Neural crest cell (in vitro differentiated cells): Measurements from ENCODE around the gene RNF123. TPM values are rescaled to one million over a fixed set of nuclear protein-coding genes. Genes with fewer than 3 reads are reported as not detected.

Experiments
- DNase-seq: peaks from one replicate; pipeline ENCODE4 v3.0.0; 2021; ENCODE audit warnings: low read depth, mixed read lengths, low spot score
- H3K27ac Mint-ChIP-seq: one replicate; pipeline ENCODE4 v1.8.0; 2021; ENCODE audit warnings: mild to moderate bottlenecking, mixed read lengths; ENCODE audit not compliant: unreplicated experiment
- H3K27me3 Mint-ChIP-seq: 2 replicates; pipeline ENCODE4 v1.8.0; 2021; ENCODE audit warnings: low read depth, mild to moderate bottlenecking, mixed read lengths
- H3K36me3 Mint-ChIP-seq: 2 replicates; pipeline ENCODE4 v1.8.0; 2021; ENCODE audit warnings: low read depth, mild to moderate bottlenecking, mixed read lengths
- H3K4me1 Mint-ChIP-seq: 2 replicates; pipeline ENCODE4 v1.8.0; 2021; ENCODE audit warnings: mixed read lengths
- H3K4me3 Mint-ChIP-seq: one replicate; pipeline ENCODE4 v1.8.0; 2021; ENCODE audit warnings: mild to moderate bottlenecking, mixed read lengths
- H3K9me3 Mint-ChIP-seq: 2 replicates; pipeline ENCODE4 v1.8.0; 2021; ENCODE audit warnings: mixed read lengths
- total RNA-seq: library from RNA; stranded (reverse); gene quantifications from 2 replicates; pipeline ENCODE4 v1.2.1, GENCODE V29; 2021
- TF ChIP-seq, protein P1 (sequence below): fragments of 200-600 bp; sonication (generic); conservative IDR thresholded peaks from 2 replicates; pipeline ENCODE4 v1.5.0; 2021; ENCODE audit warnings: antibody characterized with exemption, mild to moderate bottlenecking

The RNF123 gene
- total RNA-seq, 1 donor from 2014 or later, result 42.4 TPM

DNA sequence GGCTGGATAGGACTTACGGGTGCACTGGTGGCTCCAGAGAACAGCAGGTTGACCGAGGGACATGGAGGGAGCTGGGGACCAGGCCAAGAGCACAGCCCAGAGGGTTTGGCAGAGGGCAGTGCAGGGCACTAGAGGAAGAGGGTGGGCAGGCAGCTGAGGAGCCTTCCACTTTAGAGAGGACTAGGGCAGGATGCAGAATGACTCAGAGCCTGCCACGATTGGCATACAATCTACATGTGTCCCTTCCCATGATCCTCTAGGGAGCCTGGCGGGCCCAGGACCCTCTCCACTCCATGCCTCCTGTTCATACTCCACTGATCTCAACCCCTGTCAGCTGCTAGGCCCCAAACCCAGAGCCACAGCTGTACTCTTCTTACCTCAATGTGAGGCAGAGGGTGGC, 29.6 kb upstream of the RNF123 start:
- H3K9me3 Mint-ChIP-seq, result no peaks in the 10 kb centered on the region
- TF ChIP-seq, protein P1, sequence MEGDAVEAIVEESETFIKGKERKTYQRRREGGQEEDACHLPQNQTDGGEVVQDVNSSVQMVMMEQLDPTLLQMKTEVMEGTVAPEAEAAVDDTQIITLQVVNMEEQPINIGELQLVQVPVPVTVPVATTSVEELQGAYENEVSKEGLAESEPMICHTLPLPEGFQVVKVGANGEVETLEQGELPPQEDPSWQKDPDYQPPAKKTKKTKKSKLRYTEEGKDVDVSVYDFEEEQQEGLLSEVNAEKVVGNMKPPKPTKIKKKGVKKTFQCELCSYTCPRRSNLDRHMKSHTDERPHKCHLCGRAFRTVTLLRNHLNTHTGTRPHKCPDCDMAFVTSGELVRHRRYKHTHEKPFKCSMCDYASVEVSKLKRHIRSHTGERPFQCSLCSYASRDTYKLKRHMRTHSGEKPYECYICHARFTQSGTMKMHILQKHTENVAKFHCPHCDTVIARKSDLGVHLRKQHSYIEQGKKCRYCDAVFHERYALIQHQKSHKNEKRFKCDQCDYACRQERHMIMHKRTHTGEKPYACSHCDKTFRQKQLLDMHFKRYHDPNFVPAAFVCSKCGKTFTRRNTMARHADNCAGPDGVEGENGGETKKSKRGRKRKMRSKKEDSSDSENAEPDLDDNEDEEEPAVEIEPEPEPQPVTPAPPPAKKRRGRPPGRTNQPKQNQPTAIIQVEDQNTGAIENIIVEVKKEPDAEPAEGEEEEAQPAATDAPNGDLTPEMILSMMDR, result no peak
- no peak overlapping the region for H3K27ac Mint-ChIP-seq
- H3K4me1 Mint-ChIP-seq, result no peaks in the 10 kb centered on the region
- DNase-seq, result no peak
- H3K36me3 Mint-ChIP-seq, result no peaks in the 10 kb centered on the region
- no peaks in the 10 kb centered on the region for H3K27me3 Mint-ChIP-seq
- no peak overlapping the region for H3K4me3 Mint-ChIP-seq

DNA sequence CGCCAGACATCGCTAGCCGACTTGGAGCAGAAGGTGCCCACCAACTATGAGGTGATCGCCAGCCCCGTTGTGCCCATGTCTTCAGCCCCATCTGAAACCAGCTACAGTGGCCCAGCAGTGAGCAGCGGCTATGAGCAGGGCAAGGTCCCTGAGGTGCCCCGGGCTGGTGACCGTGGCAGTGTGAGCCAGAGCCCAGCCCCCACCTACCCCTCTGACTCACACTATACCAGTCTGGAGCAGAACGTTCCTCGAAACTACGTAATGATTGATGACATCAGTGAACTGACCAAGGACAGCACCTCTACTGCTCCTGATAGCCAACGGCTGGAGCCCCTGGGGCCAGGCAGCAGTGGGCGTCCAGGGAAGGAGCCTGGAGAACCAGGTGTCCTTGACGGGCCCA, 28.1 kb upstream of the RNF123 start:
- Mint-ChIP-seq H3K36me3 (no peaks in the 10 kb centered on the region), H3K27ac (no peak overlapping the region), H3K9me3 (no peaks in the 10 kb centered on the region), H3K4me3 (no peak overlapping the region), H3K4me1 (peaks cover under 1% of the 10 kb centered on the region), H3K27me3 (no peaks in the 10 kb centered on the region)
- DNase-seq, result no peak
- TF ChIP-seq, protein P1, result no peak

DNA sequence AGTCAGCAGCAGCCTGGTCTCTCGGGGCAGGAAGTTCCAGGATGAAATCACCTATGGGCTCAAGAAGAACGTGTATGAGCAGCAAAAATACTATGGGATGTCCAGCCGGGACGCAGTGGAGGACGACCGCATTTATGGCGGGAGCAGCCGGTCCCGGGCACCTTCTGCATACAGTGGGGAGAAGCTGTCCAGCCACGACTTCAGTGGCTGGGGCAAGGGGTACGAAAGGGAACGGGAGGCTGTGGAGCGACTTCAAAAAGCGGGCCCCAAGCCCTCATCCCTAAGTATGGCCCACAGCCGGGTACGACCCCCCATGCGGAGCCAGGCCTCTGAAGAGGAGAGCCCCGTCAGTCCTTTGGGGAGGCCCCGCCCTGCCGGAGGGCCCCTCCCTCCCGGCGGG, 27.3 kb upstream of the RNF123 start:
- no peak overlapping the region for H3K27ac Mint-ChIP-seq
- H3K9me3 Mint-ChIP-seq, result no peaks in the 10 kb centered on the region
- no peaks in the 10 kb centered on the region for H3K36me3 Mint-ChIP-seq
- no peak for DNase-seq
- no peak overlapping the region for H3K4me3 Mint-ChIP-seq
- TF ChIP-seq, protein P1, result no peak
- H3K27me3 Mint-ChIP-seq, result no peaks in the 10 kb centered on the region
- peaks cover 6% of the 10 kb centered on the region for H3K4me1 Mint-ChIP-seq

DNA sequence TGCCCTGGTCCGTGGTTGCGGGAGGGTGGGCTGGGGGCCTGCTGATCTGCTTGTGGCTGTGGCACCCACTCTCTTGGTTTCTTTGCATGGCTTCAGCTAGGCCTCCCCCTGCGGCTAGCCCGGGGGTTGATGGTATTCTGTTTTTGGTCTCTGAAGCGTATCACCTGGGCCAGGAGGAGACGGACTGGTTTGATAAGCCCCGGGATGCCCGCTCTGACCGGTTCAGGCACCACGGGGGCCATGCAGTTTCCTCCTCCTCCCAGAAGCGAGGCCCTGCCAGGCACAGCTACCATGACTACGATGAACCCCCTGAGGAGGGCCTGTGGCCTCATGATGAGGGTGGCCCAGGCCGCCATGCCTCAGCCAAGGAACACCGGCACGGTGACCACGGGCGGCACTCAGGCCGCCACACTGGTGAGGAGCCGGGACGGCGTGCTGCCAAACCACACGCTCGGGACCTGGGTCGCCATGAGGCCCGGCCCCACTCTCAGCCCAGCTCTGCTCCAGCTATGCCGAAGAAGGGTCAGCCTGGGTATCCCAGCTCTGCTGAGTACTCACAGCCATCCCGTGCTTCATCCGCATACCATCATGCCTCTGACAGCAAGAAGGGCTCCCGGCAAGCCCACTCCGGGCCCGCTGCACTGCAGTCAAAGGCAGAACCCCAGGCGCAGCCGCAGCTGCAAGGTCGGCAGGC, 26.5 kb upstream of the RNF123 start:
- Mint-ChIP-seq H3K4me3 (no peak overlapping the region), H3K9me3 (no peaks in the 10 kb centered on the region), H3K4me1 (peaks cover 8% of the 10 kb centered on the region), H3K27me3 (no peaks in the 10 kb centered on the region), H3K27ac (no peak overlapping the region), H3K36me3 (no peaks in the 10 kb centered on the region)
- TF ChIP-seq, protein P1, result no peak
- DNase-seq, result no peak

DNA sequence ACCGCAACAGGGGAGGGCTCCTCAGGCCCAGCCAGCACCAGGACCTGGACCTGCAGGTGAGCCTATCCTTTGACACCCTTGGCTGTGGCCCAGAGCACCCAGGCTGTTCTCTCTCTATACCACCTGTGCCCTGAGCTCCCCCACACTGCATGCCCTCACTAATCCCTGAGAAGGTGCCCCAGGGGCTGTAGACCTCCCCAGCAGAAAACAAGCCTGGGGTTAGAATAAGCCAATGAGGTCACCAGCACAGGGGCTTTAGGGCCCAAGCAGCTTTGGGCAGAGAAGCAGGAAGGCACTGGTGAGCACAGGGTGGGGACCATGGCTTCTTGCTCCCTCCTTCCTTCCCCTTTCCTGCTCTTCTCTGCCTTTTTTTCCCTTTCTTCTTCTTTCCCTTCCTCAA, 25.5 kb upstream of the RNF123 start:
- H3K4me3 Mint-ChIP-seq, result no peak overlapping the region
- TF ChIP-seq, protein P1, result no peak
- peaks cover 13% of the 10 kb centered on the region for H3K4me1 Mint-ChIP-seq
- H3K36me3 Mint-ChIP-seq, result no peaks in the 10 kb centered on the region
- no peak overlapping the region for H3K27ac Mint-ChIP-seq
- no peaks in the 10 kb centered on the region for H3K27me3 Mint-ChIP-seq
- no peaks in the 10 kb centered on the region for H3K9me3 Mint-ChIP-seq
- DNase-seq, result no peak
